Skeletal muscle cell (primary cell): ENCODE data around the gene PTTG1IP.
A peak's percentile ranks its signal among the peaks of the same experiment; 100 is the strongest.
"Not testable (repeated sequence)": the region's sequence is repeated elsewhere in the genome, so short reads cannot be mapped to it uniquely, and the experiment has no call there.

Experiments used
- DNase-seq: peaks from one replicate; pipeline ENCODE4 v3.0.0-alpha.2; 2010; ENCODE audit warnings: low read depth
- H3K4me3 ChIP-seq: 2 replicates; pipeline ENCODE4 v1.5.1; 2011; ENCODE audit warnings: low read depth, mild to moderate bottlenecking, control low read depth, low read length, moderate library complexity

PTTG1IP gene

GRCh38 chr21:44886113-44887075, 12.9 kb upstream of the PTTG1IP start:
- H3K4me3 ChIP-seq, result no peak overlapping the region
- DNase-seq, result no peak

- no peak overlapping the region for H3K4me3 ChIP-seq
- DNase-seq, result no peak
Measured at GRCh38 chr21:44885615-44886014, 12.1 kb upstream of the PTTG1IP start.

- H3K4me3 ChIP-seq, result no peak overlapping the region
- no peak for DNase-seq
Measured at GRCh38 chr21:44884097-44884496, 10.6 kb upstream of the PTTG1IP start.

- no peak overlapping the region for H3K4me3 ChIP-seq
- DNase-seq, result no peak
Measured at GRCh38 chr21:44883250-44883649, 9.8 kb upstream of the PTTG1IP start.

GRCh38 chr21:44881198-44881872, 7.8 kb upstream of the PTTG1IP start:
- DNase-seq, result no peak
- no peak overlapping the region for H3K4me3 ChIP-seq

GRCh38 chr21:44880405-44881197, 7.1 kb upstream of the PTTG1IP start:
- DNase-seq, result no peak
- H3K4me3 ChIP-seq, result no peak overlapping the region

GRCh38 chr21:44879238-44879637, 5.7 kb upstream of the PTTG1IP start:
- H3K4me3 ChIP-seq, DNase-seq: not testable (repeated sequence)

GRCh38 chr21:44878053-44878982, 4.8 kb upstream of the PTTG1IP start:
- DNase-seq, result no peak
- no peak overlapping the region for H3K4me3 ChIP-seq

- no peak overlapping the region for H3K4me3 ChIP-seq
- DNase-seq, result no peak
Measured at GRCh38 chr21:44876849-44877575, 3.5 kb upstream of the PTTG1IP start.

- no peak for DNase-seq
Measured at GRCh38 chr21:44875316-44875700, 1.8 kb upstream of the PTTG1IP start.

GRCh38 chr21:44874497-44875315, 1.2 kb upstream of the PTTG1IP start:
- H3K4me3 ChIP-seq, result peak overlapping the region; percentile 58
- no peak for DNase-seq

More at GRCh38 chr21:44875316-44875700, 1.8 kb upstream of the PTTG1IP start:
- H3K4me3 ChIP-seq, result peak overlapping the region; percentile 58

- H3K4me3 ChIP-seq, result peak overlapping the region; percentile 58
- DNase-seq, result no peak
Measured at GRCh38 chr21:44874240-44874496, 678 bp upstream of the PTTG1IP start.

GRCh38 chr21:44872649-44873355, 688 bp downstream of the PTTG1IP start:
- H3K4me3 ChIP-seq, result peak overlapping the region; percentile 83
- DNase-seq, result no peak

- no peak for DNase-seq
- peak overlapping the region; percentile 83 for H3K4me3 ChIP-seq
Measured at GRCh38 chr21:44872323-44872648, 1.2 kb downstream of the PTTG1IP start.

- H3K4me3 ChIP-seq, result peak overlapping the region; percentile 83
- DNase-seq, result no peak
Measured at GRCh38 chr21:44871576-44872269, 1.8 kb downstream of the PTTG1IP start.

- H3K4me3 ChIP-seq, result no peak overlapping the region
- DNase-seq, result no peak
Measured at GRCh38 chr21:44870748-44871495, 2.6 kb downstream of the PTTG1IP start.
